ENCODE data around the gene KAZN.

DNA sequence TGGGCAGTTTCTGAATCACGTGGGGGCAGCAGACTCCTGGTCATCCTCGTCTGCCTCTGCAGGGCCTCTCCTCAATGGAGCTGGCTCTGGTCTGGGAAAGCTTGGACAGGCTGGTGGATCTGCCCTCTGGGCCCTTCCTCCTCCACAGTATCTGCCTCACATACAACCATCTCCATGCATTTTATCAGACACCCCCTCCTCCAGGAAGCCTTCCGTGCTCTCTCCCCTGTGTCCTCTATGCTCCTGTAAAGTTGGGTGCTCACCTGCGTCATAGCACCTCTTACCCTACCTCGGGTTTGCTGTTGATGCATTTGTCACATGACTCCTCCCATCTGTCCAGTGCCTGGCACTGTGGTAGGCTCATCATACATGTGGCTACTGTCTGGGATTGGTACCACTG, 459.3 kb downstream of the KAZN start:
- no peak for TF ChIP-seq GATA2 (IDR thresholded peaks at IDR 0.05; ENCODE audit: low read depth, low read length)
- no peak for TF ChIP-seq GATA3 (IDR thresholded peaks at IDR 0.05; ENCODE audit: low read depth, low read length)

All from SH-SY5Y (cell line).